Stimulated activated CD8-positive, alpha-beta memory T cell treated with anti-CD3 and anti-CD28 coated beads, Interleukin-15, amount 100 ng/mL, for 4 hours (primary cell): ENCODE measurements around the gene HES5.

Experiments used
- DNase-seq, 2 donors: peaks; one replicate each; pipeline ENCODE4 v3.0.0-alpha.2; 2020; ENCODE audit warnings: low read depth in 2 of 2

Gene HES5

DNA sequence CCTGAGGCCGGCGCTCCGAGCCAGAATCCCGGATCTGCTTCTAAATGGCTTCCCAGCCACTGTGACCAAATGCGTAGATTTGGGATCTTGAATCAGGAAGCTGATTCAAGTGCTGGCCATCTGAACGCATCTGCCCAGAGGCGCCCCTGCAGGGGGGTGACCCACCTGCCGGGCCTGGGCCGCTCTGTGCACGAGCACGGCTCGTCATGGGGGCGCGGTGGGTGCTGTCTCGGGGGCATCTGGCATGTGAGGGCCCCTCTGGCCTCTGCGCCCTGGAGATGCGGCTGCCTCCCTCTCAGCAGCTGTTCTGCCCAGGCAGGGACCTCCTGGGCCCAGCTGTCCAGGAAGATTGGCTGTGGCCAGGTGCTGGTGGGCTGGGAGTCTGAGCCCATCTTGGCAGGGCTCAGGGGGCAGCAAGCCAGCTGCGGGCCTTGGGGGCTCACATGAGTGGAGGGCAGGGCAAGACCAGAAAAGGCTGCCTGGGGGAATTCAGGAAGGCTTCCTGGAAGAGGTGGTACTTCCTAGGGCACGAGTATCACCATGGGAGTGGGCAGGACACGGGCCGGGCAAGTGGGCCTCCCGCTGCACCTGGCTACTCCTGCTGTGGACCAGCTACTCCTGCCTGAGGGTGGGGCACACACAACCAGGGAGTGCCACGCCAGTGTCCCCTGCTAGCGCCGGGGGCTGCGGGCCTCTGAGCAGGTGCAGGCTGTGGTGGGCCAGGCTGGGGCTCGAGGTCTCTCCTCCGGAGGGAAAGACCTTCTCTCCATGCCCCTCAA is 28.8 kb downstream of the HES5 start:
- no peak for DNase-seq

DNA sequence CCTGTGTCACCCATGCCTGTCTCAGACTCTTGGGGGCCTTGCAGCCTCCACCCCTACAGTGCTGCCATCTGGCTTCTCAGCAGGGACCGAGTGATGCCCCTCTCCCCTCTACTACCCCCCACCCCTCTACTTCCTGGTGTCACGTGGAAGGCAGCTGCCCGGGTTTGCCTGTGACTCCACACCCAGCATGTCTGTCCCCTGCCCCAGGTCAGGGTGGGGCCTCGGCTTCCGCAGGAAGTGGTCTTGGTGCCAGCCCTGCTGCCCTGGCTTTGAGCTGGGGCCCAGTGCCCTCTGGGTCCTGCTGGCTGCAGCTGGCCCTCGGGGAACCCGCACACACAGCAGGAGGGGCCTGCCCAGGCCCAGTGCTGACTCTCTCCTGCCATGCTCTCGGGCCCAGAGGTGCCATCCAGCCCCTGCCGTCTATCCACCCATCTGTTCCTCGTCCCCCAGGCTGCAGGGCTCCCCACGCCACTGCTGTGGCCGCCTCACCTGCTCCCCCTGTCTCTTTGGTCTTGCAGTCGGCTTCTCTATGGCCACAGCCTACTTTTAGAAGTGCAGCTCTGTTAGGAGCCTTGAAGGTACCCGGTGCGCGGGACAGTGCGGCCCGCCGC is 30.0 kb downstream of the HES5 start:
- DNase-seq: no peak

DNA sequence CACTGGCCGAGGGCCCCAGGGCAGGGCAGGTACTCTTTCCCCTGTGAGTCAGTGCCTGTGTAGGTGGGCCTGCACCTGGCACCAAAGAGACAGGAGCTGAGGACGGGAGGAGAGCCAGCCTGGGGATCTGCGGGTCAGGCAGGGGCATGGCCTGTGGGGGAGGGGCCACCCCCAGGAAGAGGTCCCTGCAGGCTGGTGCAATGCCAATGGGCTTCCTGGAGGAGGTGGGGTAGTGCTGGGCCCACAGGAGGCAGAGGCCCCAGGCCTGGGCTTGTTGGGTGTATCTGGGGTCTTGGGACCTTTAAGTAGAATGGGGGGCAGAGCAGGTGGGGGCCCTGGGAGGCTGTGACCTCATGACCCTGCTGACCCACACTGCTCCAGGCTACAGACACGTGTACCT is 30.8 kb downstream of the HES5 start:
- DNase-seq: no peak

DNA sequence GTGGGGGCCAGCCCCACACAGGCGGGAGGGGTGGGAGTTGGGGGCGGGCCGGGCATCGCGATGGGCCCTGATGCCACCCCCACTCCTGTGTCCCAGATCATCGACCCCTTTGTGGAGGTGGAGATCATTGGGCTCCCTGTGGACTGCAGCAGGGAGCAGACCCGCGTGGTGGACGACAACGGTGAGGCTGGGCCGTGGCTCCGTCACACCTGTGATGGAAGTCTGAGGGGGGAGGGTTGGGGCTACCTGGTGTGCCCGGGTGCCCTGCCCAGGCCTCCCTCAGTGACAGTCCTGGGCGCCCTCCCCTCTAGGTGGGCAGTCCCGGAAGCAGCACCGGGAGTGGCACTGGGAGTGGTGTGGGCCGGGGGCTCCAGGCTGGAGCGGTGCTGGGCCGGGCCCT is 31.4 kb downstream of the HES5 start:
- no peak for DNase-seq

DNA sequence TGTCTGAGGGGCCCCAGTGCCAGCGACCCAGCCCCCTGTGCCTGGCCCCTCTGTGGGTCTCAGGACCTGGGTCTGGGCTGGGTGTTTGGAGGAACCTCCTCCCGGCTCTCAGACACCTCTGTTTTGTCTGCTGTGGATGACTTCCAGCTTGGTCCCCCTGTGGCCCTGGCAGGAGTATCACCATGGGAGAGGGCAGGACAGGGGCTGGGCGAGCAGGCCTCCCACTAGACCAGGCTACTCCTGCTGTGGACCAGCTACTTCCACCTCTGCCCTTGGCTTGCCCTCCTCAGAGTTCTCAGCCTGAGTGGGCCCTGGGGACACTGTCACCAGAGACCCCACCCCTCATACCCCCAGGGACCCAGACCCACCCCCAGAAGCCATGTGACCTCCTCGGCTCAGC is 32.2 kb downstream of the HES5 start:
- no peak for DNase-seq

DNA sequence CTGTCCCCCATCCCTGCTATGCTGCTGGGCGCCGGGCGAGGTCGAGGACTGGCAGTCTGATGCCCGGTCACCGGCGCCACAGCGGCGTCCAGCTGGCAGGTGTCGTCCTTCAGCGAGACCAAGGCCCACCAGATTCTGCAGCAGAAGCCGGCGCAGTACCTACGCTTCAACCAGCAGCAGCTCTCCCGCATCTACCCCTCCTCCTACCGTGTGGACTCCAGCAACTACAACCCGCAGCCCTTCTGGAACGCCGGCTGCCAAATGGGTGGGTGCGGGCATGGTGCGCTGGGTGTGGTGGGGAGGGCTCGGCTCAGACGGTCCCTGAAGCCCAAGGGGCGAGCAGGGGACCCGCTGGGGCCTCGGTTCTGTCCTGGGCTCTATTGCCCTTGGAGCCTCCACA is 33.3 kb downstream of the HES5 start:
- no peak for DNase-seq

DNA sequence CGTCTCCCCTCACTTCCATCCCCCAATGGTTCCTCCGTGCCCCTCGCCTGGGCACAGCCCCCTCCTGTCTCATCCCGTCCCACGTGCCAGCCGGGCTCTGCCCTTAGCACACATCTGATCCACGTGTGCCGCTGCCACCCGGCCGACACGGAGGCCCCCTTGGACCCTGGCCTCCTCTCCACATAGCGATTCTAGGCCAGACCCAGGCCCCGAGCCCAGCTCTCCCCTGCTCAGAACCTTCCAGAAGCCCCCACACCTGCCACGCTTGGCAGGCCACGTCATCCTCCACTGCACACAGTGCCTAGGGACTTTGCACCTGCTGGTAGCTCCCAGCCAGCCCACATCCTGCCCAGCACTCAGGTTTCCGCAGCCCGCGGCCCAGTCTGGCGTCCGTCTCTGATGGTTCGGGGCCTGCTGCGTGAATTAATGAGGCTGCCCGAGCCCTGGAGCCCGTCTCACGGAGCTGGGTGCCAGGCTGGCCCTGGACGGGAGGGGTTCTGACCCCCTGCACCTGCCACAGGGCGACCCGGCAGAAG is 33.9 kb downstream of the HES5 start:
- DNase-seq: no peak

DNA sequence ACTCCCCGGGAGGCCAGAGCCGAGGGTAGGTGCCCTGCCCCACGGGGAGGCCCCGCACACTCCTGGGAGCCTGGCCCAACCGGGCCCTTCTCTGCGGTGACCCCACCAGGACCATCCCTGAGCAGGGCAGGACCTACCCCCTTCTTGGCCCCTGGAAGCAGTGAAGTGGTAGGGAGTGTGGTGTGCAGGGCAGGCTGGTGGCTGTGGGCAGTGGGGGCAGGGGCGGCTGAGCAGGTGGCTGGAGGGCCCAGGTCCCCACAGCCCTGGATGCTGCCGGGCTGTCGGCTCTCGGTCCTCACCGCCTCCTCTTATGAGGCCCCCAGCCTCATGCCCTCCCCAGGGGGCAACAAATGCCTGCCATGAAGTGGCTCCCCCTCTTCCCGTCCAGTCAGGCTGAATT is 34.5 kb downstream of the HES5 start:
- DNase-seq: no peak

DNA sequence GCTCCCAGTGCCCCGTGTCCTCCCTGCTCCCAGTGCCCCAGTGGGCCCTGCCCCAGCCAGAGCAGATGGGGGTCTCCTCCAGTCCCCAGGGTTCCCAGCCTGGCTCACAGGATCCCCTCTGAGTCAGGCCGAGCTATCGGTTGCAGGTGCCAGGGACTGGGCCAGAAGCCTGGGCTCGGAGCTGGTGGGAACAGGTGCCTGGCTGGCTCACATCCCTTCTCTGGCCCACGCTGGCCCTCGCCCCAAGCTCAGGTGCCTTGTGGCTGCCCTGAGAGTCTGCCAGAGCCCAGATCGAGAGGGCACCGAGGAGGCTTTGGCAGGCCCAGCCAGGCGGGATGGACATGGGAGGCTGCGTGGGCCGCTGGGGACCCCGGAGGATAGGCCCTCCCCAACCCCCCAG is 35.0 kb downstream of the HES5 start:
- DNase-seq: no peak

DNA sequence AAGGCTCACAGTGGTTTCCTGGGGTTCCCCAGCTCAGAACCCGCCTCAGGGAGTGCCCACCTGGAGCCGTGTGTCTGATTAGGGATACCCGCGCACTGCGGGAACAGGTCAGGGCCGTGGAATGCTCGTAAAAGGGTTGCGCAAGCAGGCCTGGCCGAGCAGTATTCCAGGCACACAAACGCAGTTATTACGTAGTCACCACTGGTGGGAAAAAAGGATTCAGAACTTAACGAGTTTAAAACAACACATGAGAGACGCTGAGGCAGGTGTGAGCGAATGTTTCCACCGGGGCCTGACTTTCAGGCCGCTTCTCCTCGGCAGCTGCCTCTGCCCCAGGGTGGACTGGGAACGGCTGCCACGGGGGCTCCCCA is 35.8 kb downstream of the HES5 start:
- DNase-seq: no peak

DNA sequence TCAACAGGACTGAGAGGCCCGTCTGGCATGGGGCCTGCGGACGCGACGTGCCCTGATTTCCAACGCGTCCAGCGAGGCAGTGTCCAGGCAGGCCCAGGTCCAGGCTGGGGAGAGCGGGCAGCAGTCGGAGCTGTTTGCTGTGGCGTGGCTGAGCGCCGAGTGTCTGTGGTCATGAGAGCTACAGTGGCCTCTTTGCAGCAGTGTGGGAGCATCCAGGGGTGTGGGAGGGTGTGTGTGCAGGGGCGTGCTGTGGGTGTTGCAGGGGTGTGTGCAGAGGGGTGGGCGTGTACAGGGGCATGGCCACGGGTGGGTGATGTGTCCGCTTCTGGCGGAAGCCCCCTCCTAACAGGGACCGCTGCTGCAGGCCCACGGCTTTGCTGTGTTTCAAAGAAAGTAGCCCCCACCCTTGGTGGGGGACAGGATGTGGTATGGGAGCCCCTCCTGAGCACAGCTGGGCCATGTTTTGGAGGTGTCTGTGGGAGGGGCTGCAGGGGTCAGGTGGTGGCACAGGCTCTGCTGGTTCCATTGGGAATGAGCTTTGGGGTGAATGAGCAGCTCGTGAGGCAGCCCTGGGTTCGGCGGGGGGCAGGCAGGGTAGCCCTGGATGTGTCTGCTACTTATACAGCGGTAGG is 36.3 kb downstream of the HES5 start:
- no peak for DNase-seq

DNA sequence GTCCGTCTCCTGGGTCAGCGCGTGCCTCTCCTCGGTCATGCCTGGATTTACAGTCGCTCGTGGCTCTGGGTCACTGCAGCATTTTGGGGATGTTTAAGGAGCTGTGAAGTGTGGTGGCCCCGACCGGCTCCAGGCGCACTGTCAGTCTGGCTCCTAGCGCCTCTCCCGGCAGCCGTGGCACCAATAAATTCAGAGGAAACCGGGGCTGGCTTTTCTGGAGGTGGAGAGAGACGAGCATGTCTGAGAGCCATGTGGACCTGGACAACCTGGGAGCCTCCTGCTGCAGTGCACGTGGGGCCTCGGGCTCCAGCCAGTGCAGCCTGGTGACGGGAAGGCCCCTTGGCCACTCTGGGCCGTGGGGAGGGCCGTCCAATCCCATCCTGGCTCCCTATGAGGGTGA is 36.8 kb downstream of the HES5 start:
- no peak for DNase-seq

DNA sequence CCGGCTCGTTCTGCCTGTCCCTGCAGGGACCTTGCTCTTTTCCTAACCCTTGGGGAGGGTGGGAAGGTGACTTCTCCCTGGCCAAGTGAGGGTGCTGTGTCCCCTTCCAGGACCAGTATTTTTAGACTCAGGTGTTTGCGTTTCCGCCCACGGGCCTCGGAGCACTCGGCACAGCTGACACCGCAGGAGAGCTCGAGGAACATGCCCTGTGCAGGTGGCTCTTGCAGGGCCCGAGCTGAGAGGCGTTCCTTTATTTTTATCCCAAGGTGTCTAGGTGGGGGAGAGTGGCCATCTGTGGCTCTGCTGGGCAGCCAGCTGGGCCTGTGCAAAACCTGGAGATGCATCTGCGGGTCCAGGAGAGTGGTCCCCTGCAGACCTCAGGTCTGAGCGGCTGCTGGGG is 38.0 kb downstream of the HES5 start:
- DNase-seq: no peak

DNA sequence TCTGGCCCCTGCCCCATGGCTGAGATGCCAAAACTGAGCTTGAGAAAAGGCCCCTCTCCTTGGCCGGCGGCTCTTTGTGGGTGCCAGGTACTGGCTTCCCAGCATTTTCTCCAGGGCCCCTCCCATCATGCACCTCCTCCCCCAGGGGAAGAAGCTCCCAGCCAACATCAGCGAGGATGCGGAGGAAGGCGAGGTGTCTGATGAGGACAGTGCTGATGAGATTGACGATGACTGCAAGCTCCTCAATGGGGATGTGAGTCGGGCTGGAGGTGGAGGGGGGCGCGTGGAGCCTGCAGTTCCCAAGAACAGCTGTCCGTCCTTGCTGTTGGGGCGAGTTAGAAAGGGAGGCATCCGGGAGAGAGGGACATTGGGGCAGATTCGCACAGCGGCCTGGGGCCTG is 40.4 kb downstream of the HES5 start:
- no peak for DNase-seq

DNA sequence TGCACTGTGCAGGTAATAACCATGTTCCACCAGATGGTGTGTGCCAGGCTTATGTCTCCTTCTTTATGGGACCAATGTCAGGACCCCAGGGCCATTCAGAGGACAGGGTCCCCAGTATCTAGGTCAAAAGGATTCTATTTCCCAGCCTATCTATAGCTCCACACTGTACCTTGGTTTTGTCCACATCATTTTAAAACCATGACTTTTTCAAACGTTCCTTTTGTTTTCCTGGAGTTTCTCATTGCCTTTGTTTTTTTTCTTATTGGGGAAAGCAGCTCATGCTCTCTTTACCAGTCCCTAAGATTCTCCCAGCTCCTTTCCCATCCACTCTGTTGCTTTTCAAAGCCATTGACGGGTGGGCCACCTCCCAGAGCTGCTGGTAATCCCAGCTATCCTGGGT is 41.4 kb downstream of the HES5 start:
- DNase-seq: no peak

DNA sequence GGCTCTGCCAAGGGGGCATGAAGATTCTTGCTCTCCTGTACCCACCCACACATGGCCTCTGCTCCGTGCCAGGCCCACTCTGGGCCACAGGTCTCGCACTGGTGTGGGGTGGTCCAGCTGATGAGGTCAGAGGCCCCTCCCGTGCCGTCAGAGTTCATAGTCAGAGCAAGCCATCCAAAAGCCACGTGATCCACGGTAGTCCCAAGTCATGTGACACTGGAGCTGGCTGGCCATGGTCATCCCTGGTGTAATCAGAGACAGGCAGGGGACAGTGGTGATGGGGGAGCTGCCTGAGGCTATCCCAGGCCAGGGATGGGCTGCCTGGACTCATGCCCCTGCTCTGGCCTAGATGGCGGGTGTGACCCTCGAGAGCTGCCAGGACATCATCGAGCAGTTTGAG is 43.5 kb downstream of the HES5 start:
- DNase-seq: no peak

DNA sequence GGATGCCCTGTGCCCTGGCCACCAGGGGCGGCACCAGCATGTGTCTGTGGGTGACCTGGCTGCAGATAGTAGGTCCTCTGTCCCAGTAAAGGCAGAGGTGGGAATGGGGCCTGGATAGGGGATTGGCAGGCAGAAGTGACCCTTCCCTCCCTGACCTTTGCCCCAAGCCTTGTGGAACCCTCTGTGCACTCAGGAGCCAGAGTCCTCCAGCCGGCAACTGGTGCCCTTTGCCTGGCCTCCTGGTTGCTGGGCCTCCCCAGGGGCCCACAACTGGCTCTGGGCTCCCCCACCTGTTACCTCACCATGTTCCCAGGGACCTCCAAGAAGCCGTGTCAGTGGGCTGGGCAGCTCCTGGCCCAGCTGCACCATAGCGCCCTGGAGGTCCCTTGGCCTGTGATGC is 44.0 kb downstream of the HES5 start:
- no peak for DNase-seq

DNA sequence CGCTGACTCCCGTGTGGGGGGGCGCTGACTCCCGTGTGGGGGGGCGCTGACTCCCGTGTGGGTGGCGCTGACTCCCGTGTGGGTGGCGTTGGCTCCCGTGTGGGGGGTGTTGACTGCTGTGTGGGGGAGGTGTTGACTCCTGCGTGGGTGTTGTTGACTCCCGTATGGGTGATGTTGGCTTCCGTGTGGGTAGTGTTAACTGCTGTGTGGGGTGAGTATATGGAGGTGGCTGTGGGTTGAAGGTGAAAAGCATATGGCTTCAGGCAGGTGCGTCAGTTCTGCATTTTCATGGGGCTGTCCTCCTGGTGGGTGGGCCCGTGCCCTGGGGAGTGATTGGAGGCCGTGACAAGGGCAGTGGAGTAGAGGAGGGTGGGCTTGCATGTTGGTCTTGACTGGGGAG is 46.1 kb downstream of the HES5 start:
- no peak for DNase-seq

DNA sequence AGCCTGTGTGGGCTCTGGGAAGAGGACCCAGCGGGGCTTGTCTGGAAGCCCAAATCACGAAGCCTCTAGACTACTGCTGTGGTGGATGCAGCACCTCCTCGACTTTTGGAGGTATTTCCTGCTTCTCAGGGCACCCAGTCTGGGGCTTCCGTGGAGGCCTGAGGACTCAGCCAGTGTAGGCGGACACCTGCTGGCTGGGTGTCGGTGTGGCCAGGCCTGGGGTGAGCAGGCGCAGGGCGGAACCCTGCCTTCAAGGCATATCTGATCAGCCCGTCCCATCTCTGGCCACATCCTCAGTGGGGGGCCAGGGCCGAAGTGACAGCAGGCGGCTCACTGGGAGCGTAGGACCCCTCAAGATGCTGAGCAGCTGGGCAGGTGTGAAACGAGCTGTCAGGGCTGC is 47.0 kb downstream of the HES5 start:
- no peak for DNase-seq

DNA sequence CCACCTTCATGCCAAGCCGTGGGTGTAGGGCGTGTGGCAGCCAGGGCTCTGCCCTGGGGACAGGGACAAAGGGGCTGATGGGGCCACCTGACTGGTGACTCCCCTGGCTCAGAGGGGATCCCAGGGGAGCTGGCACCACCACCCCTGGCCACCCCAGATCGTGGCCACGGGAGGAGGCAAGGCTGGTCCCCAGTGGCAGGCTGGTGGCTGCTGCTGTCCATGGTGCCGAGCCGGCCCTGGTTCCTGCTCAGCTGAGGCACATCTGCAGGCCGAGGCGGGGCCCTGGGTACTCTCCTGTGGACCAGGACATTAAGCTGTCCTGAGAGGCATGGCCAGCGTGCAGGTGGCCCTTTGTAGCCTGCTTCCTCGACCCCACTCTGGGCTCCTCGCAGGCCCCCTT is 47.5 kb downstream of the HES5 start:
- DNase-seq: no peak

DNA sequence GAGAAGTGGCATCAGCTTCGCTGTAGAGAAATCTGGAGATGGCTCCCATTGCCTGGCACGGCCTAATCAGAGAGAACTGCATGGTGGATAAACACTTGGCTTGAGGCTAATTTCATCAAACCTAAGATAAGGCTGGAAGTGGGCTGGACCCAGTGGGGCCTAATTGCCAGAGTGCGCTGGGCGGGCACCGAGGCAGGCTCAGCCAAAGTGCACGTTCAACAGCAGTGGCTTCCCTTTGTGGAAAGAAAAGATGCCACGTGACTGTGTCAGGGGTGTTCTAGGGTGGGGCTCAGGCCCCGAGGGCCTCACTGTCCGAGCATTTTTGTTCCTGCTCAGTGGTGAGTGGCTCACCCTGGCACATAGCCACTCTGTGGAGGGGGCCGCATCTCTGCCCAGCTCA is 48.2 kb downstream of the HES5 start:
- no peak for DNase-seq

DNA sequence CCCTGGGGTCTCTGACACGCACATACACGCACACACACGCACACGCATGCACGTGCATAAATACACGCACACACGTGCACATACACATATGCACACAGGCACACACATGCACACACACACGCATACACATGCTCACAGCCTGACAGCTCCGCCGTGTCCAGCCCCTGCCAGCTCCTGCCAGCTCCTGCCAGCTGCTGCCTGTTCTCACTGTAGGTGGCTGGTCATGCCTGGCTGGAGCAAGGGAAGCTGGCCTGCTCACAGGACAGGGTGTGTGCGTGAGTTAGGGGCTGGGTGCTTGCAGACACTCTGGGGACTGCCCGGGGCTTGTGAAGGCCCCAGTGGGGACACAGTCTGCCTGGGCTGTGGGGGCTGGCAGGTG is 49.1 kb downstream of the HES5 start:
- DNase-seq: no peak

DNA sequence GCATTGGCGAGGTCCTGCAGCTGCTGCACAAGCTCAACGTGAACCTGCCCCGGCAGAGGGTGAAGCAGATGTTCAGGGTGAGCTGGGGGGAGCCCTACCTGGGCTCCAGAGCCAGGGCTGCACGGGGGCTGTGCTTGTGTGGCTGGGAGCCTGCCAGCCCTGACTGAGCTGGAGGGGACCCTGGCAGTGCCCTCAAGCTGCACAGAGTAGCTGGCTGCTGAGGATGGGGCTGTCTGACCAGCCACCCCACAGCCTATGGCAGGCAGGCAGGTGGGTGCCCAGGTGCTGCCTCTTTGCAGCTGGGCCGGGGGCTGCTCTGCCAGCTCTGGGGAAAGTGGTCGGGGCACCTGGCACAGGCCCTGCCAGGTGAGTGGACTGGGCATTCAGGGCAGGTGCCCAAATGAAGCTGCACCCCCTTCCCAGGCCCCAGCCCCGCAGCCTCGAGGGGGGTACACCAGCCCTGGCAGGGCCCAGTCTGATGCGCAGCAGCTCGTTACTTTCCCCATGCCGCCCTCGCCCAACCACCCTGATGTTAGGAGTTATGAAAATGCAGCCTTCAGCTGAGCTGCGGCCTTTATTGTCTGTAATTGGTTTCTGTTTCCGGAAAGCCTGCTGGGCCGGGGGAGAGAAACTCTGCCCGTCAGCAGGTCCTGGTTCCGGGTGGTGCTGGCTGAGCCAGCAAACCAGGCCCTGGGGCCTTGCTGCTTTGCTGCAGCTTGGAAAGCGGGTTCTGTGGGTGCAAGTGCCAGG is 49.7 kb downstream of the HES5 start:
- no peak for DNase-seq
